ENCODE measurements around the gene NANOS3.

DNA sequence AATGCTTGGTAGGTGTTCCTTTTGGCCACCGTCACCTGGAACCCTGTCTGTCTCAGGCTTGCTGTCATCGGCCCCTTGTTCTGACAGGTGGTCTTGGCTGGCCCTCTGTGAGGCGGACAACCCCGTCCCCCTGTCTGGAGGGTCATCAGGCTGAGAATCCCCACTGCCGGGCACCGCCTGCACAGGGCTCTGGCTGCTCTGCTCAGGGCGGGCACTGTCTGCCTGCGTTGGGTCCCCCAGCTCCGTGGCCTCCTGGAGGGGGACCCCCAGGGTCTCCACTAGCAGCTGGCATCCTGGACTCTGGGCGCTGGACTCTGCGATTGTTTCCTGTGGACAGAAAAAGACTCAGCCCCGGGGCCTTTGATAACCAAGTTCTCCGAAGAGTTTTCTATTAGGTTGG, 13.2 kb downstream of the NANOS3 start:
- TF ChIP-seq, protein P1, sequence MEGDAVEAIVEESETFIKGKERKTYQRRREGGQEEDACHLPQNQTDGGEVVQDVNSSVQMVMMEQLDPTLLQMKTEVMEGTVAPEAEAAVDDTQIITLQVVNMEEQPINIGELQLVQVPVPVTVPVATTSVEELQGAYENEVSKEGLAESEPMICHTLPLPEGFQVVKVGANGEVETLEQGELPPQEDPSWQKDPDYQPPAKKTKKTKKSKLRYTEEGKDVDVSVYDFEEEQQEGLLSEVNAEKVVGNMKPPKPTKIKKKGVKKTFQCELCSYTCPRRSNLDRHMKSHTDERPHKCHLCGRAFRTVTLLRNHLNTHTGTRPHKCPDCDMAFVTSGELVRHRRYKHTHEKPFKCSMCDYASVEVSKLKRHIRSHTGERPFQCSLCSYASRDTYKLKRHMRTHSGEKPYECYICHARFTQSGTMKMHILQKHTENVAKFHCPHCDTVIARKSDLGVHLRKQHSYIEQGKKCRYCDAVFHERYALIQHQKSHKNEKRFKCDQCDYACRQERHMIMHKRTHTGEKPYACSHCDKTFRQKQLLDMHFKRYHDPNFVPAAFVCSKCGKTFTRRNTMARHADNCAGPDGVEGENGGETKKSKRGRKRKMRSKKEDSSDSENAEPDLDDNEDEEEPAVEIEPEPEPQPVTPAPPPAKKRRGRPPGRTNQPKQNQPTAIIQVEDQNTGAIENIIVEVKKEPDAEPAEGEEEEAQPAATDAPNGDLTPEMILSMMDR (conservative IDR thresholded peaks at IDR 0.05; ENCODE audit: low read length) = no peak
- no peak for TF ChIP-seq EZH2phosphoT487 (IDR thresholded peaks at IDR 0.05; ENCODE audit: borderline replicate concordance, low read depth, low read length)
